C4-2B (cell line): ENCODE data around the gene TTLL12.

Source experiments
- CTCF ChIP-seq: fragments of 450-650 bp; conservative IDR thresholded peaks from 2 replicates; pipeline ENCODE4 v1.5.1; 2017; ENCODE audit warnings: mild to moderate bottlenecking
- ZFX ChIP-seq: fragments of 450-650 bp; IDR thresholded peaks from 2 replicates; pipeline ENCODE4 v1.6.1; 2017

- TF ChIP-seq CTCF = no peak
- no peak for TF ChIP-seq ZFX
These were observed 55.0 kb downstream of the TTLL12 start for GRCh38 chr22:43131773-43132501.
